ENCODE results near the gene HIP1R. TPM values are rescaled to one million over a fixed set of nuclear protein-coding genes. Genes with fewer than 3 reads are reported as not detected.
A peak's percentile ranks its signal among the peaks of the same experiment; 100 is the strongest.
"Not testable (repeated sequence)": the region's sequence is repeated elsewhere in the genome, so short reads cannot be mapped to it uniquely, and the experiment has no call there.

The HIP1R gene
- total RNA-seq, 1 donor from 2014 or later = 33.0 TPM

GRCh38 chr12:122875590-122876220, 40.4 kb downstream of the HIP1R start:
- H3K9me3 ChIP-seq = no peaks in the 10 kb centered on the region
- no peak overlapping the region for H3K27ac ChIP-seq
- intact Hi-C loops (cut with DNase I) = no loop called here
- H3K27me3 ChIP-seq = no peaks in the 10 kb centered on the region
- H3K36me3 ChIP-seq = peaks cover 3% of the 10 kb centered on the region
- DNase-seq = no peak
- H3K4me3 ChIP-seq = no peak overlapping the region
- TF ChIP-seq, protein P1, sequence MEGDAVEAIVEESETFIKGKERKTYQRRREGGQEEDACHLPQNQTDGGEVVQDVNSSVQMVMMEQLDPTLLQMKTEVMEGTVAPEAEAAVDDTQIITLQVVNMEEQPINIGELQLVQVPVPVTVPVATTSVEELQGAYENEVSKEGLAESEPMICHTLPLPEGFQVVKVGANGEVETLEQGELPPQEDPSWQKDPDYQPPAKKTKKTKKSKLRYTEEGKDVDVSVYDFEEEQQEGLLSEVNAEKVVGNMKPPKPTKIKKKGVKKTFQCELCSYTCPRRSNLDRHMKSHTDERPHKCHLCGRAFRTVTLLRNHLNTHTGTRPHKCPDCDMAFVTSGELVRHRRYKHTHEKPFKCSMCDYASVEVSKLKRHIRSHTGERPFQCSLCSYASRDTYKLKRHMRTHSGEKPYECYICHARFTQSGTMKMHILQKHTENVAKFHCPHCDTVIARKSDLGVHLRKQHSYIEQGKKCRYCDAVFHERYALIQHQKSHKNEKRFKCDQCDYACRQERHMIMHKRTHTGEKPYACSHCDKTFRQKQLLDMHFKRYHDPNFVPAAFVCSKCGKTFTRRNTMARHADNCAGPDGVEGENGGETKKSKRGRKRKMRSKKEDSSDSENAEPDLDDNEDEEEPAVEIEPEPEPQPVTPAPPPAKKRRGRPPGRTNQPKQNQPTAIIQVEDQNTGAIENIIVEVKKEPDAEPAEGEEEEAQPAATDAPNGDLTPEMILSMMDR (IDR thresholded peaks at IDR 0.05) = no peak
- peaks cover 77% of the 10 kb centered on the region for H3K4me1 ChIP-seq
- no peak for ATAC-seq

DNA sequence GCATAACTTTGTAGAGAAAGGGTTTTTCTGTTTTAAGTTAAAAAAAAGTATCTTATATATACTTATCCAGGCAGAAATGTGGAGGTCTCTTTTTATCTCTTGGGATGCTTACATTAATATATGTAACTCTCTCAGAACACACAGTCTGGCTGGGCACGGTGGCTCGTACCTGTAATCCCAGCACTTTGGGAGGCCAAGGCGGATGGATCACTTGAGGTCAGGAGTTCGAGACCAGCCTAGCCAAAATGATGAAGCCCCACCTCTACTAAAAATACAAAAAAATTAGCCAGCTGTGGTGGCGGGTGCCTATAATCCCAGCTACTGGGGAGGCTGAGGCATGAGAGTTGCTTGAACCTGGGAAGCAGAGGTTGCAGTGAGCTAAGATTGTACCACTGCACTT, 41.0 kb downstream of the HIP1R start:
- H3K4me3 ChIP-seq; H3K36me3 ChIP-seq; DNase-seq; intact Hi-C loops (cut with DNase I); ATAC-seq; H3K9me3 ChIP-seq; H3K27me3 ChIP-seq; H3K27ac ChIP-seq: not testable (repeated sequence)
- H3K4me1 ChIP-seq = peaks cover 77% of the 10 kb centered on the region

DNA sequence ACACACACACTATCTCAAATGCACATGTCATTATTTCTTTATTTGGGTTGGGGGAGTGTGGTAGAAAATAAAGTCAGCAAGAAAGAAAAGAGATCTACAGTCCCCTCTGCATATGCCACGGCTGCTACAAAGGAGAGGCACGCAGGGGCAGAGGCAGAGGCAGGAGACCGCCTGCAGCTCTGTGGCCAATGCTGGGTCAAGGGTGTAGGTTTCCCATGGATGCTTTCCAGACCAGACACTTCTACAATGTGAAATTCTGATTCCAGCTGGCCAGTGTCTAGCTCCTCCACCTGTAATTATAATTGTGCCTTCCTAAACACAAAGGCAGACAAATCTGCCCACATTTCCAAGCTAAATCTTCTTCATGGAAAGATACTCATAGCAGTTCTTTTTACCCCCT, 41.5 kb downstream of the HIP1R start:
- DNase-seq = no peak
- intact Hi-C loops (cut with DNase I) = no loop called here
- H3K4me3 ChIP-seq = no peak overlapping the region
- no peak overlapping the region for H3K27ac ChIP-seq
- no peaks in the 10 kb centered on the region for H3K9me3 ChIP-seq
- H3K27me3 ChIP-seq = no peaks in the 10 kb centered on the region
- TF ChIP-seq, protein P1 (IDR thresholded peaks at IDR 0.05) = no peak
- no peak for ATAC-seq
- peaks cover 3% of the 10 kb centered on the region for H3K36me3 ChIP-seq
- H3K4me1 ChIP-seq = peaks cover 77% of the 10 kb centered on the region

DNA sequence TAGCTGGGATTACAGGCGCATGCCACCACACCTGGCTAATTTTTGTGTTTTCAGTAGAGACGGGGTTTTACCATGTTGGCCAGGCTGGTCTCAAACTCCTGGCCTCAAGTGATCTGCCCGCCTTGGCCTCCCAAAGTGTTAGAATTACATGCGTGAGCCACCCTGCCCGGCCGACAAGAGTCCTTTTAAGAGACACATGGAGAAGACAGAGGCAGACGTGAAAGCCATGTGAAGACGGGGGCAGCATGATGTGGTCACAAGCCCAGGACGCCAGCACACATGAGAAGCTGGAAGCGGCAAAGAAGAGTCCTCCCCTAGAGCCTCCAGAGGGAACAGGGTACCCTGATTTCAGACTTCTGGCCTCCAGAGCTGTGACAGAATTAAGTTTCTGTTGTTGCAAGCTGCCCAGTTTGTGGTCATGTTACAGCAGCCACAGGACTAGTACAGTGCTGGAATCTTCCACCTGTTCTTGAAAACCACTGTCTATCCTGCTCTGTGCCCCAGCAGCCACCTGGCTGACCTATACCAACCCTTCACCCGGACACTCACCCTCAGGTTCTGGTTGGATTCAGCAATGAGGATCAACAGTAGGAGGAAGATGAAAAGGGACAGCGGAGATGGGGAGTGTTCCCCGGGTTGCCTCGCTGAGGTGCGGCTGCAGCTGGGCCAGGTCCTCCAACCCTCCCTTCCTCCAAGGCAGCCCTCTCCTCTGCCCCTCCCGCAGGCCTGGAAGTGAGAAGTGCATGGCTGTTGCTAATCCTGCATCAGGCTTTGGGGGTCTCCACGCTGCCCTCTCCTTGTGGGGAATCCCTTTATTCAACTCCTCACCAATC, 43.7 kb downstream of the HIP1R start:
- no peaks in the 10 kb centered on the region for H3K27me3 ChIP-seq
- H3K4me3 ChIP-seq = no peak overlapping the region
- peak overlapping the region; percentile 20 for H3K27ac ChIP-seq
- TF ChIP-seq, protein P1 (IDR thresholded peaks at IDR 0.05) = no peak
- peaks cover 64% of the 10 kb centered on the region for H3K4me1 ChIP-seq
- peaks cover 3% of the 10 kb centered on the region for H3K36me3 ChIP-seq
- no peak for DNase-seq
- intact Hi-C loops (cut with DNase I) = no loop called here
- no peaks in the 10 kb centered on the region for H3K9me3 ChIP-seq
- peak; percentile 25 for ATAC-seq

GRCh38 chr12:122880155-122880667, 45.0 kb downstream of the HIP1R start:
- Histone ChIP-seq H3K27me3 (no peaks in the 10 kb centered on the region), H3K4me1 (peaks cover 63% of the 10 kb centered on the region), H3K27ac (no peak overlapping the region), H3K36me3 (peaks cover 3% of the 10 kb centered on the region), H3K9me3 (no peaks in the 10 kb centered on the region), H3K4me3 (no peak overlapping the region)
- TF ChIP-seq, protein P1 (IDR thresholded peaks at IDR 0.05) = no peak
- intact Hi-C loops (cut with DNase I) = no loop called here
- DNase-seq (no peak), ATAC-seq (no peak)

DNA sequence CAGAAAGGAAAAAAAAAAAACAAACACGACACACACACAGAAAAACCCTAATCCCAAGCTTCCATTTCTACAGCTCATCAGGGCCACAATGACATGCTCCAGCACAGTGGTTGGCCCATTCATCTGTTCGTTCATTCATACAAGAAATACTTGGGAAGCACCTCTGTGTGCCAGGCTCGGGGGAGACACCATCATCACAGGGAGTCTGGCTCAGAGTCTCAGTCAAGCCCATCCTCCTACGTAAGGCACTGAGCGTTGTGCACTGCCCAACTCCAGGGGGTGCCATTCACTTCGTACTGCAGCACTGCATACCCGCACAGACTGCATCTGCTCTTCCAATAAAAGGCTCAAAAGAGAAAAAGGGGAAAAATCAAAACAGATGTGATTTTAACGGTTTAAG, 45.4 kb downstream of the HIP1R start:
- peaks cover 59% of the 10 kb centered on the region for H3K4me1 ChIP-seq

More for the DNA sequence above, 45.4 kb downstream of the HIP1R start:
- Histone ChIP-seq H3K9me3 (no peaks in the 10 kb centered on the region), H3K27me3 (no peaks in the 10 kb centered on the region), H3K4me3 (no peak overlapping the region), H3K27ac (no peak overlapping the region), H3K36me3 (peaks cover 3% of the 10 kb centered on the region)
- DNase-seq = no peak
- intact Hi-C loops (cut with DNase I) = no loop called here
- TF ChIP-seq, protein P1 (IDR thresholded peaks at IDR 0.05) = peak; percentile 37
- ATAC-seq = peak; percentile 81
